RWPE2 (cell line): Measurements from ENCODE around the gene GNG12.

ENCODE experiments used
- ATAC-seq: fragments of 200-7000 bp; cut with Tn5 transposase; 3 replicates; pipeline ENCODE4 v1.9.1; 2021; ENCODE audit warnings: low read depth
- DNase-seq: peaks from one replicate; pipeline ENCODE4 v3.0.0-alpha.2; 2020; ENCODE audit warnings: low spot score
- H3K27ac ChIP-seq: fragments of 450-650 bp; 2 replicates; pipeline ENCODE4 v1.5.1; 2017; ENCODE audit warnings: mild to moderate bottlenecking; ENCODE audit not compliant: poor library complexity, severe bottlenecking
- H3K27me3 ChIP-seq: fragments of 250-450 bp; sonication (Bioruptor Pico); 2 replicates; pipeline ENCODE4 v1.5.1; 2021; ENCODE audit warnings: mild to moderate bottlenecking, moderate library complexity; ENCODE audit not compliant: insufficient read depth, poor library complexity, severe bottlenecking
- H3K36me3 ChIP-seq: fragments of 250-450 bp; sonication (Bioruptor Pico); 2 replicates; pipeline ENCODE4 v1.5.1; 2020; ENCODE audit warnings: low read depth, mild to moderate bottlenecking, moderate library complexity
- H3K4me1 ChIP-seq: fragments of 250-450 bp; sonication (Bioruptor Pico); 2 replicates; pipeline ENCODE4 v1.5.1; 2021; ENCODE audit warnings: mild to moderate bottlenecking, moderate library complexity; ENCODE audit not compliant: insufficient read depth, poor library complexity, severe bottlenecking
- H3K4me3 ChIP-seq: fragments of 250-450 bp; sonication (Bioruptor Pico); 2 replicates; pipeline ENCODE4 v1.5.1; 2021; ENCODE audit warnings: mild to moderate bottlenecking, moderate library complexity; ENCODE audit not compliant: severe bottlenecking
- H3K9me3 ChIP-seq: fragments of 250-450 bp; sonication (Bioruptor Pico); 2 replicates; pipeline ENCODE4 v1.5.1; 2021; ENCODE audit warnings: mild to moderate bottlenecking, moderate library complexity; ENCODE audit not compliant: severe bottlenecking
- TF ChIP-seq, protein P1 (sequence below): fragments of 450-650 bp; IDR thresholded peaks from one replicate; pipeline ENCODE4 v1.5.1; 2017; ENCODE audit warnings: mild to moderate bottlenecking, moderate library complexity; ENCODE audit not compliant: poor library complexity, severe bottlenecking

The GNG12 gene

DNA sequence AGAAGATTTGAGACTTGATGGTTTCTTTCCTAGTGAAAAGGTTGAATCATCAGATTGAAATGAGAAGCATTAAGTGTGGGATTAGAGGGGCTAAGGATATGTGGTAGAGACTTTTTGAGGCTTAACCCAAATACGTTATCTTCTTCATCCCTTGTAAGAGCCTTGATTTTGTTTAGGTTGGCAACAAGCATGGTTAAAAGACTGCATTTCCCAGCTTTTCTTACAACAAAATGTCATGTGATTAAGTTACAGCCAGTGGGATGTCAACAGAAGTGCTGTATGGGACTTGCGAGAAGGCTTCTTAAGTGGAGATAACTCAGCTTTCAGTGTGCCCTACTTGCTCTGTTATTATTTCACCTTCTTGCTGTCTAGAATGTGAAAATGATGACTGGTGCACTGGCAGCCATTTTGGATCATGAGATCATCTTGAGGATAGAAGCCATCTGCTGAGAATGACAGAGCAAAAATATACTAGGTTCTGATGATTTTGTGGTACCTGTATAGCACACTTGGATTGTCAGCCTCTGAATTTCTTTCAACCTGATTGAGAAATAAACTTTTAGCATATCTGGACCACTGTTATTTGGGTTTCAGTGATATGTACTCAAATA lies 41.3 kb upstream of the GNG12 start:
- H3K36me3 ChIP-seq: no peaks in the 10 kb centered on the region
- H3K4me3 ChIP-seq: no peak overlapping the region
- H3K27ac ChIP-seq: no peak overlapping the region
- no peak for ATAC-seq
- no peaks in the 10 kb centered on the region for H3K9me3 ChIP-seq
- TF ChIP-seq, protein P1, sequence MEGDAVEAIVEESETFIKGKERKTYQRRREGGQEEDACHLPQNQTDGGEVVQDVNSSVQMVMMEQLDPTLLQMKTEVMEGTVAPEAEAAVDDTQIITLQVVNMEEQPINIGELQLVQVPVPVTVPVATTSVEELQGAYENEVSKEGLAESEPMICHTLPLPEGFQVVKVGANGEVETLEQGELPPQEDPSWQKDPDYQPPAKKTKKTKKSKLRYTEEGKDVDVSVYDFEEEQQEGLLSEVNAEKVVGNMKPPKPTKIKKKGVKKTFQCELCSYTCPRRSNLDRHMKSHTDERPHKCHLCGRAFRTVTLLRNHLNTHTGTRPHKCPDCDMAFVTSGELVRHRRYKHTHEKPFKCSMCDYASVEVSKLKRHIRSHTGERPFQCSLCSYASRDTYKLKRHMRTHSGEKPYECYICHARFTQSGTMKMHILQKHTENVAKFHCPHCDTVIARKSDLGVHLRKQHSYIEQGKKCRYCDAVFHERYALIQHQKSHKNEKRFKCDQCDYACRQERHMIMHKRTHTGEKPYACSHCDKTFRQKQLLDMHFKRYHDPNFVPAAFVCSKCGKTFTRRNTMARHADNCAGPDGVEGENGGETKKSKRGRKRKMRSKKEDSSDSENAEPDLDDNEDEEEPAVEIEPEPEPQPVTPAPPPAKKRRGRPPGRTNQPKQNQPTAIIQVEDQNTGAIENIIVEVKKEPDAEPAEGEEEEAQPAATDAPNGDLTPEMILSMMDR: no peak
- H3K27me3 ChIP-seq: no peaks in the 10 kb centered on the region
- no peaks in the 10 kb centered on the region for H3K4me1 ChIP-seq
- no peak for DNase-seq

DNA sequence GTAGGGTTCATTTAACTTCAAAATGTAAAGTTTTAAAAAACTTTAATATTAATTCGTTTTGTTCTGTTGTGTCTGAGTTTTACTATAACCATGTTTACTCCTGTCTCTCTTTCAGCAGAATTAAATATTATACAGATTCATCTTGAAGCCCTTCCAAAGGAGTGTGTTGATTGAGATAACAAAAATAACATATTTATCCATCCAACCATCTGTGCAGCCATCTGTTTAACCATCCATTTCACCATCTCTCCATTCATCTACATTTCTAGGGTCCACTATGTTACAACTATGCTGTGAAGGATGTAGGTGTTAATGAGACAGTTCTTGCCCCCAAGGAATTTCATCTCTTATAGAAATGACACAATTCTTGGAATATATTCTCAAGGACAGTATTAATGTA lies 36.0 kb upstream of the GNG12 start:
- Histone ChIP-seq H3K4me1 (no peaks in the 10 kb centered on the region), H3K9me3 (no peaks in the 10 kb centered on the region), H3K36me3 (no peaks in the 10 kb centered on the region), H3K27ac (no peak overlapping the region), H3K27me3 (no peaks in the 10 kb centered on the region), H3K4me3 (no peak overlapping the region)
- ATAC-seq: no peak
- DNase-seq: no peak
- TF ChIP-seq, protein P1: no peak

DNA sequence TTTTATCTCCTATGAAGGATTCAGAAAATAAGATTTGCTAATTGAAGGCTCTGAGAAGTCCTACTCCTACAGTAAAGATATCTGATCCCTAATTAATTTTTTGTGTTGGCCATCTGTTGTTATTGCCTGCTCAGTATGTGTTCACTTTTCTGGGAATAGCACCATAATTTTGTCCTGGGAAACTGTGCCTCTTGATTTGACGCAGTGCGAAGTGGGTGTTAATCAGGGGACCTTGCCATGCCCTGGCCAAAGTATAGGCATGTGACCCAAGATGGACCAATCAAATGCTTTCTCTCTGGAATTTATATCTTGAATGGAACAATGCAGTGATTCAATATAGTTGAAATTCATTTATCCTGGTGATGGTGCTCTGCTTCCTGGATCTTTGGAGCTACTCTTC lies 30.4 kb upstream of the GNG12 start:
- no peak overlapping the region for H3K27ac ChIP-seq
- no peaks in the 10 kb centered on the region for H3K9me3 ChIP-seq
- H3K36me3 ChIP-seq: no peaks in the 10 kb centered on the region
- no peaks in the 10 kb centered on the region for H3K4me1 ChIP-seq
- H3K4me3 ChIP-seq: no peak overlapping the region
- H3K27me3 ChIP-seq: no peaks in the 10 kb centered on the region
- ATAC-seq (no peak), DNase-seq (no peak)
- TF ChIP-seq, protein P1: no peak

DNA sequence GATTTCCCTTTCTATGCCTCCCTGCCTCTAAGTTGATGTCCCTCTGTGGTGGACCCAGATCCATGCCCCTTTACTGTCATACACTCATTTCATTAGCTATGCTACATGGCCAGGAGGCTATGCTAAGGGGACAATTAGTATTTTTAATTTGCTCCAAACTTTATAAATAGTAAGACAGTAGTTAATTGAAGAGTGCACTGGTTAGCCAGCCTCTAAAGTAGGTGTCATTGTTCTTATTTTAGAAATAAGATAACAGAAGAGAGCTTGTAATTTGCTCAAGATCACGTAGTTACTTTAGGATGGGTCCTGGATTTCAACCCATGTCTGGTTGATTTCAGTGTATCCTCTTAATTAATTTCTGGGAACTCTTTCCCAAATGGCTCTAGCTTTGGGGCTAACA lies 29.4 kb upstream of the GNG12 start:
- TF ChIP-seq, protein P1: no peak
- no peaks in the 10 kb centered on the region for H3K36me3 ChIP-seq
- no peaks in the 10 kb centered on the region for H3K27me3 ChIP-seq
- DNase-seq: no peak
- no peaks in the 10 kb centered on the region for H3K9me3 ChIP-seq
- H3K27ac ChIP-seq: no peak overlapping the region
- no peak overlapping the region for H3K4me3 ChIP-seq
- no peak for ATAC-seq
- no peaks in the 10 kb centered on the region for H3K4me1 ChIP-seq

DNA sequence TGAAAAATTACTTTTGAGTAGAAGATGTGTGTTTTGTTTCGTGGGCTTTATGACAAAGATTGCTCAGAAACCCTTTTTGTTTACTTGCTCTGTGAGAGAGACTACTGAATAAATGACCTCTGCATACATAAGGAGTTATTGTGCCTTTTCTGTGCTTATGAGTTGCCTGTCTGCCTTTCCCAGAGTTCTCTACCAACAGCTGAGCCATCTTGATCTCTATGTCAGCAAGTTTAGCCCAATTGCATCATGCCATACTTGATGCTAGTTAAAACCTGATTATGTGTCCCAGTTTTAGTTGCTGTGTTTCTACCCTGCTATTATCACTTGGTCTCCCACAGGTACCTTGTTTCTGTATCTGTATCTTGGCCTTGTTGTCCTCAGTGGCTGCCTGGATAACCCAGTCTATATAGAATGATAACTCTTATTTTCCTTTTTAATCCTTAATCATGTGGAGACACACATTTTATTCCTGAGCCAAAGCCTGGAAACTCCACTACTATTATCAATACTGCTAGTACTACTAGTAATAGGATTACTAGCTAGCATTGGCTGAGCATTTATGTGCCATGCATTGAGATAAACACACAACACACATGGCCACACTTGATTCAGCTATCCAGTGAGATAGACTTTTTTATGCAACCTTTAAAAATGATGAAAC lies 28.7 kb upstream of the GNG12 start:
- Histone ChIP-seq H3K36me3 (no peaks in the 10 kb centered on the region), H3K27me3 (no peaks in the 10 kb centered on the region), H3K4me3 (no peak overlapping the region), H3K27ac (no peak overlapping the region), H3K4me1 (no peaks in the 10 kb centered on the region), H3K9me3 (no peaks in the 10 kb centered on the region)
- no peak for DNase-seq
- TF ChIP-seq, protein P1: no peak
- no peak for ATAC-seq
